Caco-2 (cell line): Measurements from ENCODE around the gene RAMACL. TPM values are rescaled to one million over a fixed set of nuclear protein-coding genes. Genes with fewer than 3 reads are reported as not detected.

ENCODE experiments used
- BruUV-seq: library from RNA; stranded (reverse); fragments of 400-500 nt; replicated peaks from 2 replicates; lab custom pipeline; 2021; lab: Mats Ljungman, UMichigan
- CTCF ChIA-PET: fragments of 300-600 bp; sonication (Branson Sonifier 250); formaldehyde crosslinking; loops from one replicate; lab custom pipeline; 2022; ENCODE audit warnings: antibody characterized with exemption; lab: Charles Lee
- POLR2A ChIA-PET: fragments of 300-600 bp; sonication (Branson Sonifier 250); formaldehyde crosslinking; loops from one replicate; lab custom pipeline; 2022; ENCODE audit warnings: antibody characterized with exemption; lab: Charles Lee
- DNase-seq, 2 experiments: peaks; one replicate each; pipeline versions ENCODE4 v3.0.0 to v3.0.0-alpha.2; 2020 to 2022
- H3K27me3 ChIP-seq: replicated peaks from 2 replicates; pipeline ENCODE4 v1.6.0; 2011; ENCODE audit warnings: low read length; ENCODE audit not compliant: control insufficient read depth, insufficient read depth
- H3K36me3 ChIP-seq: 2 replicates; pipeline ENCODE4 v1.5.1; 2011; ENCODE audit warnings: low read length; ENCODE audit not compliant: control insufficient read depth, insufficient read depth
- H3K4me1 ChIP-seq: fragments of 250-450 bp; sonication (Bioruptor Pico); 2 replicates; pipeline ENCODE4 v1.5.1; 2020; ENCODE audit warnings: mild to moderate bottlenecking
- H3K4me3 ChIP-seq: 2 replicates; pipeline ENCODE4 v1.5.1; 2011; ENCODE audit warnings: low read depth, mild to moderate bottlenecking, control low read depth, low read length
- H3K9me3 ChIP-seq: fragments of 250-450 bp; sonication (Bioruptor Pico); 2 replicates; pipeline ENCODE4 v1.5.1; 2020; ENCODE audit warnings: mild to moderate bottlenecking, moderate library complexity
- H3K27ac Mint-ChIP-seq: one replicate; pipeline ENCODE4 v1.8.0; 2022; ENCODE audit warnings: mixed read lengths; ENCODE audit not compliant: unreplicated experiment
- H3K27me3 Mint-ChIP-seq: one replicate; pipeline ENCODE4 v1.8.0; 2022; ENCODE audit warnings: mixed read lengths; ENCODE audit not compliant: insufficient read depth, unreplicated experiment
- H3K36me3 Mint-ChIP-seq: one replicate; pipeline ENCODE4 v1.8.0; 2022; ENCODE audit warnings: mild to moderate bottlenecking, mixed read lengths; ENCODE audit not compliant: insufficient read depth, unreplicated experiment
- H3K4me1 Mint-ChIP-seq: one replicate; pipeline ENCODE4 v1.8.0; 2022; ENCODE audit warnings: low read depth, mixed read lengths; ENCODE audit not compliant: unreplicated experiment
- H3K4me3 Mint-ChIP-seq: one replicate; pipeline ENCODE4 v1.8.0; 2022; ENCODE audit warnings: mild to moderate bottlenecking, moderate library complexity, mixed read lengths; ENCODE audit not compliant: unreplicated experiment
- H3K9me3 Mint-ChIP-seq: one replicate; pipeline ENCODE4 v1.8.0; 2022; ENCODE audit warnings: mixed read lengths; ENCODE audit not compliant: unreplicated experiment
- CTCF ChIP-seq, 2 experiments: fragments of 200-600 bp in 1 of 2; IDR thresholded peaks; 1 replicate in 1 of 2; 2 replicates in 1 of 2; pipeline versions ENCODE4 v1.5.1 to v1.8.0; 2011 to 2022; ENCODE audit warnings: antibody characterized with exemption in 1 of 2, control low read depth in 1 of 2, inconsistent platforms in 1 of 2, low read depth in 1 of 2, low read length in 1 of 2, mild to moderate bottlenecking in 1 of 2, moderate library complexity in 1 of 2; ENCODE audit not compliant: insufficient read depth in 1 of 2, severe bottlenecking in 1 of 2, unreplicated experiment in 1 of 2
- intact Hi-C: fragments of 100-400 bp; cut with micrococcal nuclease; formaldehyde crosslinking; loops from one replicate; pipeline ENCODE4 v1.10.0; 2022; ENCODE audit not compliant: unreplicated experiment
- total RNA-seq: library from RNA; stranded (reverse); gene quantifications from 2 replicates; pipeline ENCODE4 v1.2.3, GENCODE V29; 2022

Gene RAMACL
- total RNA-seq, 1 experiment from 2014 or later, result 0.20 TPM

- CTCF ChIA-PET, result no interaction called here
- Mint-ChIP-seq H3K4me1 (peaks cover 6% of the 10 kb centered on the region), H3K27ac (no peak overlapping the region), H3K4me3 (no peak overlapping the region), H3K27me3 (peaks cover 28% of the 10 kb centered on the region), H3K36me3 (no peaks in the 10 kb centered on the region), H3K9me3 (no peaks in the 10 kb centered on the region)
- Histone ChIP-seq H3K4me3 (no peak overlapping the region), H3K27me3 (peaks cover 2% of the 10 kb centered on the region; the same call in 1 of the 2 replicates), H3K4me1 (no peaks in the 10 kb centered on the region), H3K9me3 (no peaks in the 10 kb centered on the region), H3K36me3 (no peaks in the 10 kb centered on the region)
- no peak for DNase-seq
- BruUV-seq, result no TSS peak
- intact Hi-C loops, result no loop called here
- no peak for TF ChIP-seq CTCF (IDR thresholded peaks at IDR 0.05; ENCODE audit: insufficient read depth in 1 of 2, low read depth in 1 of 2, low read length in 1 of 2, severe bottlenecking in 1 of 2, unreplicated experiment in 1 of 2)
- POLR2A ChIA-PET, result no interaction called here
Observed at GRCh38 chr6:166559211-166559610, 27.3 kb downstream of the RAMACL start.

- Mint-ChIP-seq H3K4me1 (peaks cover 6% of the 10 kb centered on the region), H3K4me3 (no peak overlapping the region), H3K27me3 (peaks cover 27% of the 10 kb centered on the region), H3K9me3 (no peaks in the 10 kb centered on the region), H3K27ac (no peak overlapping the region), H3K36me3 (no peaks in the 10 kb centered on the region)
- CTCF ChIA-PET, result no interaction called here
- Histone ChIP-seq H3K9me3 (no peaks in the 10 kb centered on the region), H3K4me1 (no peaks in the 10 kb centered on the region), H3K36me3 (no peaks in the 10 kb centered on the region), H3K4me3 (no peak overlapping the region), H3K27me3 (peaks cover 2% of the 10 kb centered on the region; the same call in 1 of the 2 replicates)
- POLR2A ChIA-PET, result no interaction called here
- TF ChIP-seq CTCF (IDR thresholded peaks at IDR 0.05; ENCODE audit: insufficient read depth in 1 of 2, low read depth in 1 of 2, low read length in 1 of 2, severe bottlenecking in 1 of 2, unreplicated experiment in 1 of 2), result no peak
- no peak for DNase-seq
- intact Hi-C loops, result no loop called here
- BruUV-seq, result no TSS peak
Observed at GRCh38 chr6:166558156-166559005, 28.1 kb downstream of the RAMACL start.

- CTCF ChIA-PET, result no interaction called here
- Histone ChIP-seq H3K27me3 (peaks cover 2% of the 10 kb centered on the region), H3K36me3 (no peaks in the 10 kb centered on the region), H3K4me3 (no peak overlapping the region), H3K9me3 (no peaks in the 10 kb centered on the region), H3K4me1 (no peaks in the 10 kb centered on the region)
- Mint-ChIP-seq H3K27me3 (peaks cover 29% of the 10 kb centered on the region), H3K9me3 (no peaks in the 10 kb centered on the region), H3K4me1 (peaks cover 6% of the 10 kb centered on the region), H3K27ac (no peak overlapping the region), H3K4me3 (no peak overlapping the region), H3K36me3 (no peaks in the 10 kb centered on the region)
- DNase-seq, result no peak
- no TSS peak for BruUV-seq
- no peak for TF ChIP-seq CTCF (IDR thresholded peaks at IDR 0.05; ENCODE audit: insufficient read depth in 1 of 2, low read depth in 1 of 2, low read length in 1 of 2, severe bottlenecking in 1 of 2, unreplicated experiment in 1 of 2)
- intact Hi-C loops, result no loop called here
- POLR2A ChIA-PET, result no interaction called here
Observed at GRCh38 chr6:166556863-166557322, 29.6 kb downstream of the RAMACL start.
